B cell (primary cell): ENCODE results near the gene SEC14L1. TPM values are rescaled to one million over a fixed set of nuclear protein-coding genes. Genes with fewer than 3 reads are reported as not detected.
"Not testable (repeated sequence)": the region's sequence is repeated elsewhere in the genome, so short reads cannot be mapped to it uniquely, and the experiment has no call there.

Source experiments
- ATAC-seq: fragments of 200-7000 bp; cut with Tn5 transposase; one replicate; pipeline ENCODE4 v1.10.0; 2021; ENCODE audit warnings: low read depth, mild to moderate bottlenecking, moderate number of reproducible peaks, moderate library complexity
- CTCF ChIA-PET: fragments of 350-600 bp; sonication (Branson Sonifier 250); formaldehyde crosslinking; loops from one replicate; lab custom pipeline; 2021; ENCODE audit warnings: antibody characterized with exemption, inconsistent platforms; lab: Charles Lee
- POLR2A ChIA-PET: fragments of 350-600 bp; sonication (Branson Sonifier 250); formaldehyde crosslinking; loops from one replicate; lab custom pipeline; 2021; ENCODE audit warnings: antibody characterized with exemption; lab: Charles Lee
- DNase-seq: peaks from one replicate; pipeline ENCODE4 v3.0.0; 2013
- H2AFZ ChIP-seq: 2 replicates; pipeline ENCODE4 v1.6.1; 2012; ENCODE audit warnings: mild to moderate bottlenecking, low read depth, low read length; ENCODE audit not compliant: insufficient read depth, poor library complexity, severe bottlenecking
- H3K27ac ChIP-seq, 2 donors: 1 replicate in 1 of 2; 2 replicates in 1 of 2; pipeline ENCODE4 v1.5.1; 2012 to 2013; ENCODE audit warnings: low read length in 2 of 2, mild to moderate bottlenecking in 2 of 2, moderate library complexity in 1 of 2
- H3K27me3 ChIP-seq, 4 experiments: fragments of 200-600 bp in 1 of 4; sonication (generic) in 1 of 4; replicated peaks in 1 of 4; 1 replicate in 2 of 4; 2 replicates in 2 of 4; pipeline versions ENCODE4 v1.6.1 to v1.7.0; 2013 to 2016; ENCODE audit warnings: low read length in 3 of 4, mild to moderate bottlenecking in 2 of 4, mixed read lengths in 1 of 4, moderate library complexity in 1 of 4; ENCODE audit not compliant: insufficient read depth in 4 of 4, control insufficient read depth in 3 of 4; ENCODE audit errors: control extremely low read depth in 1 of 4
- H3K36me3 ChIP-seq, 2 experiments: replicated peaks in 1 of 2; 1 replicate in 1 of 2; 2 replicates in 1 of 2; pipeline versions ENCODE4 v1.6.1 to v1.7.1; 2013; ENCODE audit warnings: low read length in 1 of 2; ENCODE audit not compliant: insufficient read depth in 2 of 2, control insufficient read depth in 1 of 2; ENCODE audit errors: control extremely low read depth in 1 of 2, extremely low read depth in 1 of 2
- H3K4me1 ChIP-seq, 2 donors: fragments of 200-600 bp in 1 of 2; sonication (generic) in 1 of 2; 1 replicate in 1 of 2; 2 replicates in 1 of 2; pipeline versions ENCODE4 v1.5.1 to v1.6.1; 2013 to 2017; ENCODE audit warnings: low read length in 2 of 2; ENCODE audit not compliant: control insufficient read depth in 2 of 2, insufficient read depth in 2 of 2
- H3K4me2 ChIP-seq: replicated peaks from 2 replicates; pipeline ENCODE3; 2012; ENCODE audit warnings: mild to moderate bottlenecking, low read depth, low read length; ENCODE audit not compliant: poor library complexity, severe bottlenecking
- H3K4me3 ChIP-seq, 5 experiments: fragments of 200-600 bp in 1 of 5; sonication (generic) in 1 of 5; 1 replicate in 3 of 5; 2 replicates in 2 of 5; pipeline versions ENCODE4 v1.5.1 to v1.7.0; 2011 to 2016; ENCODE audit warnings: low read length in 4 of 5, mild to moderate bottlenecking in 4 of 5, low read depth in 2 of 5, control low read depth in 1 of 5, moderate library complexity in 1 of 5; ENCODE audit not compliant: insufficient read depth in 1 of 5; ENCODE audit errors: control extremely low read depth in 1 of 5, extremely low read depth in 1 of 5
- H3K79me2 ChIP-seq: fragments of 200-600 bp; sonication (generic); one replicate; pipeline ENCODE4 v1.6.0; 2016; ENCODE audit warnings: low read length; ENCODE audit not compliant: control insufficient read depth, insufficient read depth
- H3K9ac ChIP-seq: fragments of 200-600 bp; sonication (generic); 2 replicates; pipeline ENCODE4 v1.6.1; 2017; ENCODE audit warnings: mild to moderate bottlenecking, low read length, moderate library complexity
- H3K9me3 ChIP-seq, 3 donors: one replicate each; pipeline versions ENCODE4 v1.6.1 to v1.7.1; 2013; ENCODE audit warnings: low read length in 2 of 3; ENCODE audit not compliant: control insufficient read depth in 2 of 3, insufficient read depth in 1 of 3; ENCODE audit errors: control extremely low read depth in 1 of 3
- H4K20me1 ChIP-seq: 2 replicates; pipeline ENCODE4 v1.6.0; 2012; ENCODE audit warnings: mild to moderate bottlenecking, low read length; ENCODE audit not compliant: insufficient read depth, control insufficient read depth, poor library complexity, severe bottlenecking
- H3K27ac Mint-ChIP-seq: one replicate; pipeline ENCODE4 v1.8.0; 2021; ENCODE audit warnings: mixed read lengths
- H3K27me3 Mint-ChIP-seq: one replicate; pipeline ENCODE4 v1.8.0; 2021; ENCODE audit warnings: mixed read lengths
- H3K4me1 Mint-ChIP-seq: one replicate; pipeline ENCODE4 v1.8.0; 2021; ENCODE audit warnings: mixed read lengths
- H3K4me3 Mint-ChIP-seq: one replicate; pipeline ENCODE4 v1.8.0; 2021; ENCODE audit warnings: mixed read lengths
- H3K9me3 Mint-ChIP-seq: one replicate; pipeline ENCODE4 v1.8.0; 2022; ENCODE audit warnings: mixed read lengths; ENCODE audit not compliant: insufficient read depth
- CTCF ChIP-seq: fragments of 200-600 bp; IDR thresholded peaks from one replicate; pipeline ENCODE4 v1.8.0; 2022; ENCODE audit warnings: antibody characterized with exemption, mild to moderate bottlenecking
- EZH2 ChIP-seq: IDR thresholded peaks from 2 replicates; pipeline ENCODE4 v1.6.1; 2012; ENCODE audit warnings: borderline replicate concordance, low read depth, mild to moderate bottlenecking, moderate library complexity, low read length; ENCODE audit not compliant: insufficient read depth, poor library complexity, severe bottlenecking
- WGBS: methylation state at CpG from one replicate; pipeline ENCODE4 v1.1.5; 2013; ENCODE audit warnings: missing lambda C conversion rate; ENCODE audit not compliant: insufficient coverage; 5-methylcytosine and 5-hydroxymethylcytosine counted together
- intact Hi-C: fragments of 100-400 bp; cut with micrococcal nuclease; formaldehyde crosslinking; loops from one replicate; pipeline ENCODE4 v1.10.0; 2022
- polyA plus RNA-seq: library from polyadenylated mRNA; depleted of rRNA; stranded (reverse); fragments of >200 nt; gene quantifications from 2 replicates; pipeline ENCODE4 v1.2.3, GENCODE V29; 2012
- total RNA-seq, 2 donors: library from RNA; stranded (reverse); fragments of 120-200 nt in 1 of 2; gene quantifications; 1 replicate in 1 of 2; 2 replicates in 1 of 2; pipeline versions ENCODE4 v1.2.3 to v1.2.4, GENCODE V29; 2013 to 2022

SEC14L1 gene
- total and polyA plus RNA-seq, 2 donors (not counting 1 experiment from before 2014, with no cell fraction given) = 37.7 to 103 TPM

- no peak overlapping the region for H3K4me3 Mint-ChIP-seq
- H3K27me3 Mint-ChIP-seq = peaks cover 22% of the 10 kb centered on the region
- no peaks in the 10 kb centered on the region for H3K9me3 Mint-ChIP-seq
- intact Hi-C loops = no loop called here
- Histone ChIP-seq H3K36me3 (no peaks in the 10 kb centered on the region), H3K27ac (no peak overlapping the region), H3K4me2 (no peak overlapping the region), H3K79me2 (no peaks in the 10 kb centered on the region), H3K27me3 (peaks cover 0 to 28% (median 0%) of the 10 kb centered on the region in 4 experiments), H4K20me1 (no peaks in the 10 kb centered on the region), H2AFZ (no peak overlapping the region), H3K9ac (no peak overlapping the region), H3K4me3 (no peak overlapping the region), H3K4me1 (no peaks in the 10 kb centered on the region), H3K9me3 (no peaks in the 10 kb centered on the region)
- H3K27ac Mint-ChIP-seq = no peak overlapping the region
- 77% methylated on average over 7 of the region's 11 CpGs for WGBS
- no peaks in the 10 kb centered on the region for H3K4me1 Mint-ChIP-seq
- CTCF ChIA-PET = no interaction called here
- TF ChIP-seq CTCF (no peak), EZH2 (no peak)
- DNase-seq (no peak), ATAC-seq (no peak)
- POLR2A ChIA-PET = no interaction called here
Measured at GRCh38 chr17:77253611-77254051, 112.9 kb downstream of the SEC14L1 start.

- Histone ChIP-seq H4K20me1 (no peaks in the 10 kb centered on the region), H2AFZ (no peak overlapping the region), H3K27ac (no peak overlapping the region), H3K9ac (no peak overlapping the region), H3K4me1 (no peaks in the 10 kb centered on the region), H3K9me3 (no peaks in the 10 kb centered on the region), H3K4me2 (no peak overlapping the region), H3K4me3 (no peak overlapping the region), H3K27me3 (peaks cover 0 to 29% (median 0%) of the 10 kb centered on the region in 4 experiments), H3K79me2 (no peaks in the 10 kb centered on the region), H3K36me3 (no peaks in the 10 kb centered on the region)
- no peak for TF ChIP-seq EZH2
- no peak for TF ChIP-seq CTCF
- Mint-ChIP-seq H3K27me3 (peaks cover 9% of the 10 kb centered on the region), H3K27ac (no peak overlapping the region), H3K4me3 (no peak overlapping the region), H3K4me1 (no peaks in the 10 kb centered on the region), H3K9me3 (no peaks in the 10 kb centered on the region)
- intact Hi-C loops = no loop called here
- 86% methylated on average over 22 of the region's 25 CpGs for WGBS
- DNase-seq (no peak), ATAC-seq (no peak)
- ChIA-PET CTCF (interaction anchor here (1.4 kb wide), 1 partner anchor 168 kb away, joined by 4 read pairs; no protein-coding TSS in a partner anchor), POLR2A (interaction anchor here (0.5 kb wide), 1 partner anchor 245 kb away, joined by 4 read pairs; no protein-coding TSS in a partner anchor)
Measured at GRCh38 chr17:77254951-77255825, 114.4 kb downstream of the SEC14L1 start.

- H3K4me3 Mint-ChIP-seq, H4K20me1 ChIP-seq, H3K9me3 ChIP-seq, H3K9me3 Mint-ChIP-seq, H2AFZ ChIP-seq, H3K9ac ChIP-seq, H3K4me2 ChIP-seq, ATAC-seq, POLR2A ChIA-PET, H3K79me2 ChIP-seq, DNase-seq, H3K27ac Mint-ChIP-seq, H3K4me1 Mint-ChIP-seq, intact Hi-C loops, H3K4me3 ChIP-seq, H3K27ac ChIP-seq, H3K36me3 ChIP-seq, H3K4me1 ChIP-seq, CTCF ChIA-PET, H3K27me3 Mint-ChIP-seq: not testable (repeated sequence)
- peaks cover 0 to 29% (median 0%) of the 10 kb centered on the region in 4 experiments for H3K27me3 ChIP-seq
- 89% methylated on average over 6 of the region's 14 CpGs for WGBS
Measured at GRCh38 chr17:77255970-77256369, 115.2 kb downstream of the SEC14L1 start.
